B cell (primary cell): ENCODE data around the gene BMP6. TPM values are rescaled to one million over a fixed set of nuclear protein-coding genes. Genes with fewer than 3 reads are reported as not detected.

Source experiments
- ATAC-seq: fragments of 200-7000 bp; cut with Tn5 transposase; one replicate; pipeline ENCODE4 v1.10.0; 2021; ENCODE audit warnings: low read depth, mild to moderate bottlenecking, moderate number of reproducible peaks, moderate library complexity
- CTCF ChIA-PET: fragments of 350-600 bp; sonication (Branson Sonifier 250); formaldehyde crosslinking; loops from one replicate; lab custom pipeline; 2021; ENCODE audit warnings: antibody characterized with exemption, inconsistent platforms; lab: Charles Lee
- POLR2A ChIA-PET: fragments of 350-600 bp; sonication (Branson Sonifier 250); formaldehyde crosslinking; loops from one replicate; lab custom pipeline; 2021; ENCODE audit warnings: antibody characterized with exemption; lab: Charles Lee
- DNase-seq: peaks from one replicate; pipeline ENCODE4 v3.0.0; 2013
- H2AFZ ChIP-seq: 2 replicates; pipeline ENCODE4 v1.6.1; 2012; ENCODE audit warnings: mild to moderate bottlenecking, low read depth, low read length; ENCODE audit not compliant: insufficient read depth, poor library complexity, severe bottlenecking
- H3K27ac ChIP-seq, 2 donors: 1 replicate in 1 of 2; 2 replicates in 1 of 2; pipeline ENCODE4 v1.5.1; 2012 to 2013; ENCODE audit warnings: low read length in 2 of 2, mild to moderate bottlenecking in 2 of 2, moderate library complexity in 1 of 2
- H3K27me3 ChIP-seq, 4 experiments: fragments of 200-600 bp in 1 of 4; sonication (generic) in 1 of 4; replicated peaks in 1 of 4; 1 replicate in 2 of 4; 2 replicates in 2 of 4; pipeline versions ENCODE4 v1.6.1 to v1.7.0; 2013 to 2016; ENCODE audit warnings: low read length in 3 of 4, mild to moderate bottlenecking in 2 of 4, mixed read lengths in 1 of 4, moderate library complexity in 1 of 4; ENCODE audit not compliant: insufficient read depth in 4 of 4, control insufficient read depth in 3 of 4; ENCODE audit errors: control extremely low read depth in 1 of 4
- H3K36me3 ChIP-seq, 2 experiments: replicated peaks in 1 of 2; 1 replicate in 1 of 2; 2 replicates in 1 of 2; pipeline versions ENCODE4 v1.6.1 to v1.7.1; 2013; ENCODE audit warnings: low read length in 1 of 2; ENCODE audit not compliant: insufficient read depth in 2 of 2, control insufficient read depth in 1 of 2; ENCODE audit errors: control extremely low read depth in 1 of 2, extremely low read depth in 1 of 2
- H3K4me1 ChIP-seq, 2 donors: fragments of 200-600 bp in 1 of 2; sonication (generic) in 1 of 2; 1 replicate in 1 of 2; 2 replicates in 1 of 2; pipeline versions ENCODE4 v1.5.1 to v1.6.1; 2013 to 2017; ENCODE audit warnings: low read length in 2 of 2; ENCODE audit not compliant: control insufficient read depth in 2 of 2, insufficient read depth in 2 of 2
- H3K4me2 ChIP-seq: replicated peaks from 2 replicates; pipeline ENCODE3; 2012; ENCODE audit warnings: mild to moderate bottlenecking, low read depth, low read length; ENCODE audit not compliant: poor library complexity, severe bottlenecking
- H3K4me3 ChIP-seq, 5 experiments: fragments of 200-600 bp in 1 of 5; sonication (generic) in 1 of 5; 1 replicate in 3 of 5; 2 replicates in 2 of 5; pipeline versions ENCODE4 v1.5.1 to v1.7.0; 2011 to 2016; ENCODE audit warnings: low read length in 4 of 5, mild to moderate bottlenecking in 4 of 5, low read depth in 2 of 5, control low read depth in 1 of 5, moderate library complexity in 1 of 5; ENCODE audit not compliant: insufficient read depth in 1 of 5; ENCODE audit errors: control extremely low read depth in 1 of 5, extremely low read depth in 1 of 5
- H3K79me2 ChIP-seq: fragments of 200-600 bp; sonication (generic); one replicate; pipeline ENCODE4 v1.6.0; 2016; ENCODE audit warnings: low read length; ENCODE audit not compliant: control insufficient read depth, insufficient read depth
- H3K9ac ChIP-seq: fragments of 200-600 bp; sonication (generic); 2 replicates; pipeline ENCODE4 v1.6.1; 2017; ENCODE audit warnings: mild to moderate bottlenecking, low read length, moderate library complexity
- H3K9me3 ChIP-seq, 3 donors: one replicate each; pipeline versions ENCODE4 v1.6.1 to v1.7.1; 2013; ENCODE audit warnings: low read length in 2 of 3; ENCODE audit not compliant: control insufficient read depth in 2 of 3, insufficient read depth in 1 of 3; ENCODE audit errors: control extremely low read depth in 1 of 3
- H4K20me1 ChIP-seq: 2 replicates; pipeline ENCODE4 v1.6.0; 2012; ENCODE audit warnings: mild to moderate bottlenecking, low read length; ENCODE audit not compliant: insufficient read depth, control insufficient read depth, poor library complexity, severe bottlenecking
- H3K27ac Mint-ChIP-seq: one replicate; pipeline ENCODE4 v1.8.0; 2021; ENCODE audit warnings: mixed read lengths
- H3K27me3 Mint-ChIP-seq: one replicate; pipeline ENCODE4 v1.8.0; 2021; ENCODE audit warnings: mixed read lengths
- H3K4me1 Mint-ChIP-seq: one replicate; pipeline ENCODE4 v1.8.0; 2021; ENCODE audit warnings: mixed read lengths
- H3K4me3 Mint-ChIP-seq: one replicate; pipeline ENCODE4 v1.8.0; 2021; ENCODE audit warnings: mixed read lengths
- H3K9me3 Mint-ChIP-seq: one replicate; pipeline ENCODE4 v1.8.0; 2022; ENCODE audit warnings: mixed read lengths; ENCODE audit not compliant: insufficient read depth
- EZH2 ChIP-seq: IDR thresholded peaks from 2 replicates; pipeline ENCODE4 v1.6.1; 2012; ENCODE audit warnings: borderline replicate concordance, low read depth, mild to moderate bottlenecking, moderate library complexity, low read length; ENCODE audit not compliant: insufficient read depth, poor library complexity, severe bottlenecking
- WGBS: methylation state at CpG from one replicate; pipeline ENCODE4 v1.1.5; 2013; ENCODE audit warnings: missing lambda C conversion rate; ENCODE audit not compliant: insufficient coverage; 5-methylcytosine and 5-hydroxymethylcytosine counted together
- intact Hi-C: fragments of 100-400 bp; cut with micrococcal nuclease; formaldehyde crosslinking; loops from one replicate; pipeline ENCODE4 v1.10.0; 2022
- polyA plus RNA-seq: library from polyadenylated mRNA; depleted of rRNA; stranded (reverse); fragments of >200 nt; gene quantifications from 2 replicates; pipeline ENCODE4 v1.2.3, GENCODE V29; 2012
- total RNA-seq, 2 donors: library from RNA; stranded (reverse); fragments of 120-200 nt in 1 of 2; gene quantifications; 1 replicate in 1 of 2; 2 replicates in 1 of 2; pipeline versions ENCODE4 v1.2.3 to v1.2.4, GENCODE V29; 2013 to 2022
- TF ChIP-seq, protein P1 (sequence below): fragments of 200-600 bp; IDR thresholded peaks from one replicate; pipeline ENCODE4 v1.8.0; 2022; ENCODE audit warnings: antibody characterized with exemption, mild to moderate bottlenecking

The BMP6 gene
- total and polyA plus RNA-seq, 2 donors (not counting 1 experiment from before 2014, with no cell fraction given), result 0.43 to 2.9 TPM

DNA sequence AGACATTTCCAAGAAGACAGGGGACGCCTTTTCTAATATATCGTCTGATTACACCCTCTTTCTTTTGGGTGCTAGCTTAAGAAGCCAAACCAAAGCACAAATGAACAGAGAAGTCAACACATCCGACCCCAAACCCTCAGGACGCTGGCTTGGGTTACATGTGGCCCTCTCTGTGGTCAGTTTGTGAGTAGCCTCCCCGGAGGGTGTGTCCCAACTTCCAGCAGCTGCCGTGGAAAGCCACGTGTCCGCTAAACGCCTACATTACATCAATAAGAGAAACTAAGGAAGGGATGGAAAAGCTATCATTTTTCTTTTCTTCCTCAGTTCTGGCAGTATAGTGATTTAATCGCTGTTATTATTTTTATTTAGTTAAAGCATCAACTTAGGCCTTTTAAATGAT is 487 bp upstream of the BMP6 start:
- no peaks in the 10 kb centered on the region for H3K36me3 ChIP-seq
- peaks cover 0 to 62% (median 41%) of the 10 kb centered on the region in 4 experiments for H3K27me3 ChIP-seq
- intact Hi-C loops, result loop anchor here (10.0 kb wide), 1 partner anchor 189 kb away; the partner anchor contains the start of gene TXNDC5
- H3K4me3 ChIP-seq, result peak overlapping the region in 3 of 5 experiments; percentile 35 to 63 (median 51)
- H3K27ac ChIP-seq, result no peak overlapping the region
- TF ChIP-seq EZH2, result no peak
- TF ChIP-seq, protein P1, sequence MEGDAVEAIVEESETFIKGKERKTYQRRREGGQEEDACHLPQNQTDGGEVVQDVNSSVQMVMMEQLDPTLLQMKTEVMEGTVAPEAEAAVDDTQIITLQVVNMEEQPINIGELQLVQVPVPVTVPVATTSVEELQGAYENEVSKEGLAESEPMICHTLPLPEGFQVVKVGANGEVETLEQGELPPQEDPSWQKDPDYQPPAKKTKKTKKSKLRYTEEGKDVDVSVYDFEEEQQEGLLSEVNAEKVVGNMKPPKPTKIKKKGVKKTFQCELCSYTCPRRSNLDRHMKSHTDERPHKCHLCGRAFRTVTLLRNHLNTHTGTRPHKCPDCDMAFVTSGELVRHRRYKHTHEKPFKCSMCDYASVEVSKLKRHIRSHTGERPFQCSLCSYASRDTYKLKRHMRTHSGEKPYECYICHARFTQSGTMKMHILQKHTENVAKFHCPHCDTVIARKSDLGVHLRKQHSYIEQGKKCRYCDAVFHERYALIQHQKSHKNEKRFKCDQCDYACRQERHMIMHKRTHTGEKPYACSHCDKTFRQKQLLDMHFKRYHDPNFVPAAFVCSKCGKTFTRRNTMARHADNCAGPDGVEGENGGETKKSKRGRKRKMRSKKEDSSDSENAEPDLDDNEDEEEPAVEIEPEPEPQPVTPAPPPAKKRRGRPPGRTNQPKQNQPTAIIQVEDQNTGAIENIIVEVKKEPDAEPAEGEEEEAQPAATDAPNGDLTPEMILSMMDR, result no peak
- H3K9ac ChIP-seq, result peak overlapping the region; percentile 64
- Mint-ChIP-seq H3K4me3 (peak overlapping the region; percentile 89), H3K27ac (no peak overlapping the region), H3K27me3 (peaks cover 67% of the 10 kb centered on the region), H3K4me1 (peaks cover 30% of the 10 kb centered on the region), H3K9me3 (no peaks in the 10 kb centered on the region)
- CTCF ChIA-PET, result interaction anchor here (0.9 to 5.9 kb wide), 8 partner anchors 208 to 494 kb away, joined by 3 to 63 read pairs (median 6); no protein-coding TSS in a partner anchor
- POLR2A ChIA-PET, result no interaction called here
- H3K4me1 ChIP-seq, result peaks cover 31 to 38% of the 10 kb centered on the region in 2 donors
- 71% methylated on average over 3 of the region's 10 CpGs for WGBS
- H3K9me3 ChIP-seq, result peaks cover 0 to 6% (median 0%) of the 10 kb centered on the region in 3 donors
- no peaks in the 10 kb centered on the region for H3K79me2 ChIP-seq
- no peak for ATAC-seq
- H3K4me2 ChIP-seq, result peak overlapping the region; percentile 92
- H4K20me1 ChIP-seq, result no peaks in the 10 kb centered on the region
- no peak overlapping the region for H2AFZ ChIP-seq
- no peak for DNase-seq

DNA sequence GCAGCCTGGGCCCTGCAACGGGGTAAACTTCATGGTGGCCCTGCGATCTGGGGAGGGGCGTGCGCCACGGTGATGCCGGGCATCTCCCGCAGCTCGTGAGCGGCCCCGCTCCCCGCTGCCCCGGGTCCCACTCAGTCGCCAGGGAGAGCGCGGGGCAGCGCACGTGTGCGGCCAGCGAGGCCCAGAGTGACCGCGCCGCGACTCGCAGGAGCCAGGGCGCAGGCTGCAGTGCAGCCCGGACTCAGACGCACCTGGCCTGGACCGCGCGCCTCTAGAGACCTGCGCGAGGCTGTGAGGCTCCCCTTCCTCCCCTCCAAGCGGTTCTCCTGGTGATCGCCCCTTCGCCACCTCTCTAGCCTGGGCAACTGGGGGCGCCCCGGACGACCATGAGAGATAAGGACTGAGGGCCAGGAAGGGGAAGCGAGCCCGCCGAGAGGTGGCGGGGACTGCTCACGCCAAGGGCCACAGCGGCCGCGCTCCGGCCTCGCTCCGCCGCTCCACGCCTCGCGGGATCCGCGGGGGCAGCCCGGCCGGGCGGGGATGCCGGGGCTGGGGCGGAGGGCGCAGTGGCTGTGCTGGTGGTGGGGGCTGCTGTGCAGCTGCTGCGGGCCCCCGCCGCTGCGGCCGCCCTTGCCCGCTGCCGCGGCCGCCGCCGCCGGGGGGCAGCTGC is 652 bp downstream of the BMP6 start:
- Histone ChIP-seq H3K27me3 (peaks cover 0 to 71% (median 47%) of the 10 kb centered on the region in 4 experiments), H3K4me2 (peak overlapping the region; percentile 92), H4K20me1 (no peaks in the 10 kb centered on the region), H3K4me1 (peaks cover 31 to 38% of the 10 kb centered on the region in 2 donors), H3K27ac (no peak overlapping the region), H2AFZ (peak overlapping the region; percentile 69), H3K36me3 (no peaks in the 10 kb centered on the region), H3K79me2 (no peaks in the 10 kb centered on the region), H3K4me3 (peak overlapping the region; percentile 35 to 63 (median 51)), H3K9me3 (peaks cover 0 to 6% (median 0%) of the 10 kb centered on the region in 3 donors), H3K9ac (peak overlapping the region; percentile 64)
- H3K9me3 Mint-ChIP-seq, result no peaks in the 10 kb centered on the region
- DNase-seq (peak; percentile 56), ATAC-seq (peak; percentile 20)
- no peak overlapping the region for H3K27ac Mint-ChIP-seq
- ChIA-PET POLR2A (no interaction called here), CTCF (interaction anchor here (0.8 to 5.9 kb wide), 7 partner anchors 266 to 493 kb away, joined by 3 to 63 read pairs (median 6); no protein-coding TSS in a partner anchor)
- peaks cover 30% of the 10 kb centered on the region for H3K4me1 Mint-ChIP-seq
- H3K27me3 Mint-ChIP-seq, result peaks cover 71% of the 10 kb centered on the region
- intact Hi-C loops, result loop anchor here (10.0 kb wide), 1 partner anchor 188 kb away; the partner anchor contains the start of gene TXNDC5
- TF ChIP-seq, protein P1, result no peak
- TF ChIP-seq EZH2, result peak; percentile 75
- WGBS, result 1% methylated on average over 73 of the region's 73 CpGs
- H3K4me3 Mint-ChIP-seq, result peak overlapping the region; percentile 89
